Panc1 (cell line): ENCODE measurements around the gene MRGPRF. TPM values are rescaled to one million over a fixed set of nuclear protein-coding genes. Genes with fewer than 3 reads are reported as not detected.

Experiments used
- ATAC-seq: fragments of 200-7000 bp; cut with Tn5 transposase; 2 replicates; pipeline ENCODE4 v1.9.1; 2020; ENCODE audit warnings: mild to moderate bottlenecking, moderate library complexity
- Bru-seq: library from RNA; stranded (reverse); fragments of 400-500 nt; gene quantifications from one replicate; lab custom pipeline; 2021; lab: Mats Ljungman, UMichigan
- BruChase-seq, 2 experiments: library from RNA; stranded (reverse); fragments of 400-500 nt; gene quantifications; one replicate each; lab custom pipeline; 2021; lab: Mats Ljungman, UMichigan
- BruUV-seq: library from RNA; stranded (reverse); fragments of 400-500 nt; replicated peaks from 2 replicates; lab custom pipeline; 2021; lab: Mats Ljungman, UMichigan
- CTCF ChIA-PET: fragments of 300-600 bp; sonication (Branson Sonifier 250); formaldehyde crosslinking; loops from one replicate; lab custom pipeline; 2022; ENCODE audit warnings: antibody characterized with exemption; lab: Charles Lee
- POLR2A ChIA-PET: fragments of 300-600 bp; sonication (Branson Sonifier 250); formaldehyde crosslinking; loops from one replicate; lab custom pipeline; 2022; ENCODE audit warnings: antibody characterized with exemption; lab: Charles Lee
- DNase-seq: peaks from one replicate; pipeline ENCODE4 v3.0.0-alpha.2; 2010; ENCODE audit warnings: low read depth, low spot score
- H3K27ac ChIP-seq: 2 replicates; pipeline ENCODE4 v1.5.1; 2011; ENCODE audit warnings: mild to moderate bottlenecking, low read length, inconsistent platforms
- H3K27me3 ChIP-seq: fragments of 200-500 bp; sonication (Bioruptor generic); 2 replicates; pipeline ENCODE4 v1.6.0; 2014; ENCODE audit warnings: low read length, inconsistent platforms; ENCODE audit not compliant: control insufficient read depth, insufficient read depth
- H3K36me3 ChIP-seq: fragments of 200-500 bp; sonication (Bioruptor generic); 2 replicates; pipeline ENCODE4 v1.5.1; 2014; ENCODE audit warnings: inconsistent platforms, mild to moderate bottlenecking, low read length, moderate library complexity; ENCODE audit not compliant: control insufficient read depth, insufficient read depth
- H3K4me1 ChIP-seq: 2 replicates; pipeline ENCODE4 v1.5.1; 2011; ENCODE audit warnings: inconsistent platforms, mild to moderate bottlenecking, low read length, moderate library complexity; ENCODE audit not compliant: control insufficient read depth, insufficient read depth
- H3K4me3 ChIP-seq, 2 experiments: 2 replicates each; pipeline ENCODE4 v1.5.1; 2011 to 2012; ENCODE audit warnings: low read depth in 2 of 2, low read length in 2 of 2, mild to moderate bottlenecking in 2 of 2, inconsistent platforms in 1 of 2, moderate library complexity in 1 of 2
- H3K9me3 ChIP-seq: fragments of 200-500 bp; sonication (Bioruptor generic); 2 replicates; pipeline ENCODE4 v1.5.1; 2014; ENCODE audit warnings: low read depth, mild to moderate bottlenecking, inconsistent platforms, low read length, moderate library complexity; ENCODE audit not compliant: control insufficient read depth, insufficient read depth
- POLR2AphosphoS5 ChIP-seq: IDR thresholded peaks from 2 replicates; pipeline ENCODE4 v1.6.1; 2012; ENCODE audit warnings: mild to moderate bottlenecking, low read depth, low read length, moderate library complexity
- SIN3A ChIP-seq: IDR thresholded peaks from 2 replicates; pipeline ENCODE4 v1.6.1; 2012; ENCODE audit warnings: low read depth, mild to moderate bottlenecking, low read length, moderate library complexity, borderline replicate concordance; ENCODE audit not compliant: insufficient read depth
- TCF7L2 ChIP-seq: IDR thresholded peaks from 2 replicates; pipeline ENCODE4 v1.6.1; 2011; ENCODE audit warnings: mild to moderate bottlenecking, low read depth, low read length, inconsistent platforms
- in situ Hi-C: cut with HindIII; loops from 2 replicates; pipeline ENCODE4 v1.10.0; 2016; ENCODE audit warnings: low sequenced_read_pairs, low pct_unique_long_range_greater_than_20kb
- intact Hi-C: fragments of 100-400 bp; cut with micrococcal nuclease; formaldehyde crosslinking; loops from one replicate; pipeline ENCODE4 v1.10.0; 2022; ENCODE audit not compliant: unreplicated experiment
- long read RNA-seq: library from polyadenylated mRNA; unstranded; transcript quantifications from one replicate; pipeline ENCODE4 v2.0.0, GENCODE V29; 2021; ENCODE audit not compliant: unreplicated experiment
- polyA plus RNA-seq: library from polyadenylated mRNA; unstranded; fragments of >200 nt; gene quantifications from one replicate; pipeline ENCODE4 v1.2.1, GENCODE V29; 2012; ENCODE audit warnings: missing spikeins; ENCODE audit not compliant: insufficient read length
- total RNA-seq: library from RNA; stranded (reverse); gene quantifications from one replicate; pipeline ENCODE4 v1.2.1, GENCODE V29; 2021; ENCODE audit not compliant: unreplicated experiment
- TF ChIP-seq, protein P1 (sequence below), 2 experiments: IDR thresholded peaks; 2 replicates each; pipeline ENCODE4 v1.6.1; 2011 to 2012; ENCODE audit warnings: low read depth in 2 of 2, control low read depth in 1 of 2, low read length in 1 of 2, mild to moderate bottlenecking in 1 of 2, moderate library complexity in 1 of 2; ENCODE audit not compliant: insufficient read depth in 1 of 2
- TF ChIP-seq, protein P2 (sequence below): fragments of 450-650 bp; IDR thresholded peaks from 2 replicates; pipeline ENCODE4 v1.5.1; 2017; ENCODE audit warnings: mild to moderate bottlenecking

MRGPRF gene, protein sequence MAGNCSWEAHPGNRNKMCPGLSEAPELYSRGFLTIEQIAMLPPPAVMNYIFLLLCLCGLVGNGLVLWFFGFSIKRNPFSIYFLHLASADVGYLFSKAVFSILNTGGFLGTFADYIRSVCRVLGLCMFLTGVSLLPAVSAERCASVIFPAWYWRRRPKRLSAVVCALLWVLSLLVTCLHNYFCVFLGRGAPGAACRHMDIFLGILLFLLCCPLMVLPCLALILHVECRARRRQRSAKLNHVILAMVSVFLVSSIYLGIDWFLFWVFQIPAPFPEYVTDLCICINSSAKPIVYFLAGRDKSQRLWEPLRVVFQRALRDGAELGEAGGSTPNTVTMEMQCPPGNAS
- total RNA-seq (0.36 TPM), Bru-seq, nascent RNA (not detected), BruChase-seq, experiment 1, labeled RNA remaining after a 2-hour chase (percentile 8 among the genes with signal in this experiment), BruChase-seq, experiment 2, labeled RNA remaining after a 6-hour chase (percentile 9 among the genes with signal in this experiment)
- 0.35 TPM for polyA plus RNA-seq
- long read RNA-seq, partial matches to known transcripts = 0 of 2 reads
- long read RNA-seq, other reads (novel, unspliced or antisense) = 2 of 2 reads

DNA sequence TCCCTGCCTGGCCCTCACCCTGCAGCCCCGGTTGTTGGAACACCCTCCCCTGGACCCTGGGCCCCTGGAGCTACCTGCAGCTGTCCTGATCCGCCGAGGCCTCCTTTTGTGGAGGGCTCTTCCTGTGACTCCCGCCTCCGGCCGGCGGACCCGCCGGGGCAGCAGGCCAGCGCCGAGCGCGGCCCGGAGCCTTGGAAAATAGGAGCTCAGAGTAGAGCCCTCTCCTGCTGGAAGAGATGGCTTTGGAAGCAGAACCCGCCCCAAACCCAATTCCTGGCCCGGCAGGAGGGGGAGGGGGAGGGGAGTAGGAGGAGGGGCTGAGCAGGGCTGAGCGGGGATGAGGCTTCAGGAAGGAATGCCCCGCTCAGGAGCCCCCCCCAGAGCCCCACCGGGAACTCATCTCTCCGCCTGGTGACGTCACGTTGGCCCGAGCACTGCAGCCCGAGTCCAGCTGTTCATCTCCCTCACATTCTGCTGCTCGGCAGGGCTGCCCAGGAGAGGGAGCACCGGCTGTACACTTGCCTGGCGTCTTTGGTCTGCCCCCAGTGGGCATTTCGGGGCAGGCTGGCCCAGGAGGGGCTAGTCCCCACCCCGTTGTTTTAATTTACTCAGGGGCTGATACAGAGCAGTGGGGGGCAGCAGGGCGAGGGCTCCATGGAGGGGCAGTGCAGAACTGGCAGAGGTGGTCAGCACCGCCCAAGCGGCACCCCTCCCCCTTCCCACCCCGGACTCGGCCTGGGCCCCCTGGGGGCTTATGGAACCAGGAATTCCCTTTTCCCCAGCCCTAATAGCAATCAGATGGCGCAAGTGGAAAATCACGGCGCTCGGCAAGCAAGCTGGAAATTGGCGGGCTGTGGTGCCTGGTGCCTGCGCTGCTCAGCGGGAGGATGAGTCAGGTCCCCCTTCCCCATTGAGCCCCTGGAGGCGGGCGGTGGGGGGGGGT, at the start of gene MRGPRF:
Gene MRGPRF (minus strand): TSS at position 238 of the 943 bp plus-strand sequence. CDS start 3,345 bp downstream, outside the sequence.
- no TSS peak for BruUV-seq
- in situ Hi-C loops = no loop called here
- intact Hi-C loops = no loop called here
- ChIA-PET POLR2A (no interaction called here), CTCF (interaction anchor here (0.7 kb wide), 1 partner anchor 31 kb away, joined by 4 read pairs; no protein-coding TSS in a partner anchor)
- DNase-seq (no peak), ATAC-seq (no peak)
- no peak within 1 kb of the TSS for H3K4me3 ChIP-seq
- TF ChIP-seq, protein P1, sequence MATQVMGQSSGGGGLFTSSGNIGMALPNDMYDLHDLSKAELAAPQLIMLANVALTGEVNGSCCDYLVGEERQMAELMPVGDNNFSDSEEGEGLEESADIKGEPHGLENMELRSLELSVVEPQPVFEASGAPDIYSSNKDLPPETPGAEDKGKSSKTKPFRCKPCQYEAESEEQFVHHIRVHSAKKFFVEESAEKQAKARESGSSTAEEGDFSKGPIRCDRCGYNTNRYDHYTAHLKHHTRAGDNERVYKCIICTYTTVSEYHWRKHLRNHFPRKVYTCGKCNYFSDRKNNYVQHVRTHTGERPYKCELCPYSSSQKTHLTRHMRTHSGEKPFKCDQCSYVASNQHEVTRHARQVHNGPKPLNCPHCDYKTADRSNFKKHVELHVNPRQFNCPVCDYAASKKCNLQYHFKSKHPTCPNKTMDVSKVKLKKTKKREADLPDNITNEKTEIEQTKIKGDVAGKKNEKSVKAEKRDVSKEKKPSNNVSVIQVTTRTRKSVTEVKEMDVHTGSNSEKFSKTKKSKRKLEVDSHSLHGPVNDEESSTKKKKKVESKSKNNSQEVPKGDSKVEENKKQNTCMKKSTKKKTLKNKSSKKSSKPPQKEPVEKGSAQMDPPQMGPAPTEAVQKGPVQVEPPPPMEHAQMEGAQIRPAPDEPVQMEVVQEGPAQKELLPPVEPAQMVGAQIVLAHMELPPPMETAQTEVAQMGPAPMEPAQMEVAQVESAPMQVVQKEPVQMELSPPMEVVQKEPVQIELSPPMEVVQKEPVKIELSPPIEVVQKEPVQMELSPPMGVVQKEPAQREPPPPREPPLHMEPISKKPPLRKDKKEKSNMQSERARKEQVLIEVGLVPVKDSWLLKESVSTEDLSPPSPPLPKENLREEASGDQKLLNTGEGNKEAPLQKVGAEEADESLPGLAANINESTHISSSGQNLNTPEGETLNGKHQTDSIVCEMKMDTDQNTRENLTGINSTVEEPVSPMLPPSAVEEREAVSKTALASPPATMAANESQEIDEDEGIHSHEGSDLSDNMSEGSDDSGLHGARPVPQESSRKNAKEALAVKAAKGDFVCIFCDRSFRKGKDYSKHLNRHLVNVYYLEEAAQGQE (IDR thresholded peaks at IDR 0.05; ENCODE audit: insufficient read depth in 1 of 2, low read depth in 2 of 2, low read length in 1 of 2) = no peak
- TF ChIP-seq TCF7L2 = no peak
- TF ChIP-seq, protein P2, sequence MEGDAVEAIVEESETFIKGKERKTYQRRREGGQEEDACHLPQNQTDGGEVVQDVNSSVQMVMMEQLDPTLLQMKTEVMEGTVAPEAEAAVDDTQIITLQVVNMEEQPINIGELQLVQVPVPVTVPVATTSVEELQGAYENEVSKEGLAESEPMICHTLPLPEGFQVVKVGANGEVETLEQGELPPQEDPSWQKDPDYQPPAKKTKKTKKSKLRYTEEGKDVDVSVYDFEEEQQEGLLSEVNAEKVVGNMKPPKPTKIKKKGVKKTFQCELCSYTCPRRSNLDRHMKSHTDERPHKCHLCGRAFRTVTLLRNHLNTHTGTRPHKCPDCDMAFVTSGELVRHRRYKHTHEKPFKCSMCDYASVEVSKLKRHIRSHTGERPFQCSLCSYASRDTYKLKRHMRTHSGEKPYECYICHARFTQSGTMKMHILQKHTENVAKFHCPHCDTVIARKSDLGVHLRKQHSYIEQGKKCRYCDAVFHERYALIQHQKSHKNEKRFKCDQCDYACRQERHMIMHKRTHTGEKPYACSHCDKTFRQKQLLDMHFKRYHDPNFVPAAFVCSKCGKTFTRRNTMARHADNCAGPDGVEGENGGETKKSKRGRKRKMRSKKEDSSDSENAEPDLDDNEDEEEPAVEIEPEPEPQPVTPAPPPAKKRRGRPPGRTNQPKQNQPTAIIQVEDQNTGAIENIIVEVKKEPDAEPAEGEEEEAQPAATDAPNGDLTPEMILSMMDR = no peak
- no peaks in the 10 kb centered on the region for H3K27me3 ChIP-seq
- H3K9me3 ChIP-seq = no peaks in the 10 kb centered on the region
- no peak within 1 kb of the TSS for H3K27ac ChIP-seq
- H3K4me1 ChIP-seq = peaks cover 35% of the 10 kb centered on the region
- no peaks in the 10 kb centered on the region for H3K36me3 ChIP-seq

DNA sequence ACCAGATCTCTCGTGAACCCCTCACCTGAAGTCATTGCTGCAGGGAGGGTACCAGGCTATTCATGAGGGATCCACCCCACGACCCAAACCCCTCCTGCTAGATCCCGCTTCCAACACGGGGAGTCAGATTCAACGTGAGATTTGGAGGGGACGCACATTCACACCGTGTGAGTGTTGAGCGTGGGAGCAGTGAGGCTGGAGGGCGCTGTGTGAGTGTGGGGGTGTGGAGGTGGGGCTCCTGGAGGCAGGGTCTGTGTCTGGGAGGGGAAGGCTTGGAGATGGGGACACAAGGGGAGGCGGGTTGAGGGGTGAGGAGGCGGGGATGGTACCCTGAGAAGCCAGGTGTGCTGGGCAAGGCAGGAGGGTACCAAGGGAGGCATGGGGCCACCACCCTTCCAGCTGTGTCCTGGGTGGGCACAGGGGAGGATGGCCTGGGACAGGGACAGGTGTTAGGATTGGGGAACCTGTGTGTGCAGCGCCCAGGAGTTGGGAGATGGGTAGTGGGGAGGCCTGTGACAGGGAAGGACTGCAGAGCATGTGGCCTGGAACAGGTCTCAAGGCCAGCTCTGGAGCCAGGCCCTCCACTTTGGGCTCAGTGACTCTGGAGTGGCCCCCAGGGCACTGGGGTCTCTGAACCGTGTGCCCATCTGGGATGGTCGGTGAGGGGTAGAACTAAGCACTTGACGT, 49.3 kb upstream of the MRGPRF start:
- intact Hi-C loops = no loop called here
- in situ Hi-C loops = no loop called here
- POLR2A ChIA-PET = no interaction called here
- TF ChIP-seq SIN3A = no peak
- TF ChIP-seq, protein P2 = no peak
- TF ChIP-seq TCF7L2 = no peak
- no peak for TF ChIP-seq POLR2AphosphoS5
- Histone ChIP-seq H3K4me3 (no peak overlapping the region), H3K27ac (no peak overlapping the region), H3K27me3 (no peaks in the 10 kb centered on the region), H3K36me3 (no peaks in the 10 kb centered on the region), H3K4me1 (no peaks in the 10 kb centered on the region), H3K9me3 (no peaks in the 10 kb centered on the region)
- BruUV-seq = no TSS peak
- no peak for ATAC-seq
- DNase-seq = no peak
- CTCF ChIA-PET = no interaction called here
